ENCODE data around the gene EZH1.

DNA sequence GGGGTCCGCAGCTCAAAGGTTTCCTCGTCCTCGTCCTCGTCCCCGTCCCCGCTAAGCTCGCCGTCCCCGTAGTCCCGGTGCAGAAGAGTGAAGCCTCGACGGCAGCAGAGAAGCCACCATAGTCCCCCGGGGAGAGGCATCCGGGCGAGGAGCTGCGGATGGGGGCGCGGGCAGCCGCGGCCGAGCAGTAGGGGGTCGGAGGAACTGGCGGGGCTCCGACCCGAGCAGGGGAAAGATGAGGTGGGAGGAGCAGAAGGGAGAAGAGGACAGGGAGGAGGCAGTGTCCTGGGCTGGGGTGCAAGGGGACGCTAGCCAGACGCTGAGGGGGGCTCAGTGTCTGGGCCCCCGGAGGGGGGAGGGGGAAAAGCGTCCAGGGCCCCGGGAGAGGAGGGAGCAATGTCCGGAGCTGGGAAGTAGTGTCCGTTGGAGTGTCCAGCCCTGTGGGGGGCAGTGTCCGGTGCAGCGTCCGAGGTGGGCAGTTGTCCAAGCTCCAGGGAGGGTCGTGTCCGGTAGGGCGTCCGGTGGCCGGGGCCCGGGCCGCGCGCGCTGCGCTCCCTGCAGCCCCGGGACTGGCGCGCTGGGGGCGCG is 68.3 kb downstream of the EZH1 start, which contains the start of gene PLEKHH3:
- TF ChIP-seq, protein P1, sequence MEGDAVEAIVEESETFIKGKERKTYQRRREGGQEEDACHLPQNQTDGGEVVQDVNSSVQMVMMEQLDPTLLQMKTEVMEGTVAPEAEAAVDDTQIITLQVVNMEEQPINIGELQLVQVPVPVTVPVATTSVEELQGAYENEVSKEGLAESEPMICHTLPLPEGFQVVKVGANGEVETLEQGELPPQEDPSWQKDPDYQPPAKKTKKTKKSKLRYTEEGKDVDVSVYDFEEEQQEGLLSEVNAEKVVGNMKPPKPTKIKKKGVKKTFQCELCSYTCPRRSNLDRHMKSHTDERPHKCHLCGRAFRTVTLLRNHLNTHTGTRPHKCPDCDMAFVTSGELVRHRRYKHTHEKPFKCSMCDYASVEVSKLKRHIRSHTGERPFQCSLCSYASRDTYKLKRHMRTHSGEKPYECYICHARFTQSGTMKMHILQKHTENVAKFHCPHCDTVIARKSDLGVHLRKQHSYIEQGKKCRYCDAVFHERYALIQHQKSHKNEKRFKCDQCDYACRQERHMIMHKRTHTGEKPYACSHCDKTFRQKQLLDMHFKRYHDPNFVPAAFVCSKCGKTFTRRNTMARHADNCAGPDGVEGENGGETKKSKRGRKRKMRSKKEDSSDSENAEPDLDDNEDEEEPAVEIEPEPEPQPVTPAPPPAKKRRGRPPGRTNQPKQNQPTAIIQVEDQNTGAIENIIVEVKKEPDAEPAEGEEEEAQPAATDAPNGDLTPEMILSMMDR (IDR thresholded peaks at IDR 0.05), result peak in 1 of 4 experiments; percentile 14
- peak; percentile 87 to 97 (median 93) for TF ChIP-seq POLR2AphosphoS5 (IDR thresholded peaks at IDR 0.05)

Data from sigmoid colon (tissue), 4 donors.